Activated CD8-positive, alpha-beta memory T cell treated with anti-CD3 and anti-CD28 coated beads for 36 hours (primary cell): ENCODE results near the gene EP400. TPM values are rescaled to one million over a fixed set of nuclear protein-coding genes. Genes with fewer than 3 reads are reported as not detected.
"Not testable (repeated sequence)": the region's sequence is repeated elsewhere in the genome, so short reads cannot be mapped to it uniquely, and the experiment has no call there.

ENCODE experiments used
- CTCF ChIA-PET: fragments of 350-600 bp; sonication (Branson Sonifier 250); formaldehyde crosslinking; loops from one replicate; lab custom pipeline; 2021; ENCODE audit warnings: antibody characterized with exemption; lab: Charles Lee
- POLR2A ChIA-PET: fragments of 350-600 bp; sonication (Branson Sonifier 250); formaldehyde crosslinking; loops from one replicate; lab custom pipeline; 2021; ENCODE audit warnings: antibody characterized with exemption; lab: Charles Lee
- total RNA-seq, 2 experiments: library from RNA; stranded (reverse); gene quantifications; one replicate each; pipeline ENCODE4 v1.2.3, GENCODE V29; 2021

Gene EP400
- total RNA-seq, 2 experiments from 2014 or later = 48.8 to 49.0 TPM

DNA sequence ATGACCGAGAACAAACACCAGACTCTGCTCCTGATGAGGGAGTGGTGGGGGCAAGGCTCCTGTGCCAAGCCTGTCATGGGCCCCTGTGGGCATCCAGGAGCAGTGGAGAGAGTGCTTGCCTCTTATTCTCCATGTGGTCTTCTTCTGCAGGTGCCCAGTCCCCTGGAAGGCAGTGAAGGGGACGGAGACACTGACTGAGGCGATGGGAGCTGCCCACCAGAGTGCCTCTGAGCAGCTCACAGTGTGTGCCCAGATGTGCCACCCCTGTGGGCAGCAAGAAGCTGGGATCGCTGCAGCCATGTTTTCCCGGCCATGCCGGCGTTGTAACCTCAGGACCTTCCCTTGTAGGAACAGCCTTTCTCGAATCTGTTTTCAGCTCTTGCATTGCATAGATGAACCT lies 6.4 kb upstream of the EP400 start:
- ChIA-PET POLR2A (no interaction called here), CTCF (no interaction called here)

DNA sequence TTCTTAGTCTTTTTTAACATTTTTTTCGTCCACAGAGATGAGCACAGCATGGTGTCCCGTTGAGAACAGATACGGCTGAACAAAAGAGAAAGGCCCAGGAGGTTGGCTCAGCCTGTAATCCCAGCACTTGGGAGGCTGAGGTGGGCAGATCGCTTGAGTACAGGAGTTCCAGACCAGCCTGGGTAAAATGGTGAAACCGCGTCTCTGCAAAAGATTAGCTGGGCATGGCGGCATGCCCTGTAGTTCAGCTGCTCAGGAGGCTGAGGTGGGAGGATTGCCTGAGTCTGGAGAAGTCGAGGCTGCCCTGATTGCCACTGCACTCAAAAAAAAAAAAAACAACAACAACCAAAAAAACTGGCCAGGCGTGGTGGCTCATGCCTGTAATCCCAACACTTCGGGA lies 5.9 kb upstream of the EP400 start:
- ChIA-PET CTCF (no interaction called here), POLR2A (no interaction called here)

GRCh38 chr12:131944601-131945251 lies 5.0 kb upstream of the EP400 start:
- CTCF ChIA-PET = interaction anchor here (0.5 kb wide), 1 partner anchor 1076 kb away, joined by 5 read pairs; no protein-coding TSS in a partner anchor
- POLR2A ChIA-PET = interaction anchor here (2.1 kb wide), 1 partner anchor 15 kb away, joined by 8 read pairs; the partner anchor contains the start of gene PUS1

DNA sequence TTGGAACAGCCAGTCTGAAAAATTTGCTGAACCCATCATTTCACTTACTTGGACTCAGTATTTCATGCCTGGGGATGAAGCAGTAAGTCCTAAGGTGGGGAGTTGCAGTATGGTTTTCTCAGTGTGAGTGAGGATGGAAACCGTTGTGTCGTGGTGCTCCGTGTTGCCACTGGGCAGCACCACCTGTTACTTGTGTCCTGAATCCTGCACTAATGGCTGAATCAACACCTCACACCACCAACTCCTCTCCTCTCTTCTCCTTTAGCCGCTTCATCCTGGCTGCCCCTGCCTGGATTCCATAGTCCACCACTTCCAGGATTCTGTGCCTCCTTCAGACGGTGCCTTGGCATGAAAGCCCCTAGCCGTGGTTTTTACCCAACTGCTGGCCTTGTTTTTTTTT lies 3.0 kb upstream of the EP400 start:
- POLR2A ChIA-PET = interaction anchor here (0.6 to 0.7 kb wide), 2 partner anchors 8 to 197 kb away, joined by 3 to 4 read pairs; no protein-coding TSS in a partner anchor
- CTCF ChIA-PET = no interaction called here

DNA sequence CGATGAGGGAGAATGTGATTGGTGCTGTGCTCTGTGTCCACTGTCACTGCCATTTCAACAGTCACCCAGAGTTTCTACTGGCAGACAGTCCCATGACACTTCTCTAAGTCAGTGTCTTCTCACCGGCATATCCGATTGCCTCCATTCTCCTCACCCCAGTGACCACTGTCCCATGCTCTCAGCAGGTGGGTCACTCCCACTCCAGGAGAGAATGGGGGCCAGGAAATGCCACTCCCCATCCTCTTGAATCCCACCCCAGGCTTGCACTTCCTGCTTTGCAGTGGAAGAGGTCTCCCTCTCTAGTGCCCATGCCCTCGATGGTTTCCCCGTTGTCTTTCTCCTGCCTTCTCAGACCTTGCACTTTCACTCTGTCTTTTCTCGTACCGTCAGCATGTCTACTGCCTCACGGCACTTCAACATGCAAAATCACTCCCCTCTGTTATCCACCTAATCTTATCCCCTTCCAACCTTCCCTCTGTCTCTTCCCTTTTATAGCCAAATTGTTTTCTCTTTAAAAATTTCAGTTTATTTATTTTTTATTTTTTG lies 2.2 kb upstream of the EP400 start:
- CTCF ChIA-PET = no interaction called here
- POLR2A ChIA-PET = interaction anchor here (0.7 kb wide), 1 partner anchor 197 kb away, joined by 4 read pairs; no protein-coding TSS in a partner anchor

DNA sequence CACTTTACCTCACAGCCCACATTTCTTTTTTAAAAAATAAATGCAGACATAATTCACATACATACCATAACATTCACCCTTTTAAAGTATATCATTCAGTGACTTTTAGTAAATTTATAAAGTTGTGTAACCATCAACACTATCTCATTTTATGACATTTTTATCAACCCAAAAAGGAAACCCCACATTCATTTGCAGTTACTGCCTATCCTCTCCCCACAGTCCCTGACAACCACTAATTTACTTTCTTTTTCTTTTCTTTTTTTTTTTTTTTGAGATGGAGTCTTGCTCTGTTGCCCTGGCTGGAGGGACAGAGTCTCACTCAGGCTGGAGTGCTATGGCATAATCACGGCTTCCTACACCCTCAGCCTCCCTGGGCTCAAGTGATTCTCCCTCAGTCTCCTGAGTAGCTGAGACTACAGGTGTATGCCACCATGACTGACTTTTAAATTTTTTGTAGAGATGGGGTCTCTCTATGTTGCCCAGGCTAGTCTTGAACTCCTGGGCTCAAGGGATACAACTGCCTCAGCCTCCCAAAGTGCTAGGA lies 1.5 kb upstream of the EP400 start:
- ChIA-PET POLR2A (no interaction called here), CTCF (no interaction called here)

- POLR2A ChIA-PET = interaction anchor here (1.2 to 1.3 kb wide), 2 partner anchors 19 to 21 kb away, joined by 3 to 10 read pairs; partner anchors contain the start of gene PUS1
- CTCF ChIA-PET = interaction anchor here (1.3 kb wide), 1 partner anchor 214 kb away, joined by 3 read pairs; no protein-coding TSS in a partner anchor
Observed at GRCh38 chr12:131948713-131949430, 870 bp upstream of the EP400 start.

GRCh38 chr12:131950182-131950913 lies 606 bp downstream of the EP400 start:
- POLR2A ChIA-PET = interaction anchor here (0.6 to 1.3 kb wide), 3 partner anchors 20 to 57 kb away, joined by 3 to 10 read pairs (median 9); partner anchors contain the start of gene PUS1
- CTCF ChIA-PET = interaction anchor here (1.3 kb wide), 1 partner anchor 216 kb away, joined by 3 read pairs; no protein-coding TSS in a partner anchor

DNA sequence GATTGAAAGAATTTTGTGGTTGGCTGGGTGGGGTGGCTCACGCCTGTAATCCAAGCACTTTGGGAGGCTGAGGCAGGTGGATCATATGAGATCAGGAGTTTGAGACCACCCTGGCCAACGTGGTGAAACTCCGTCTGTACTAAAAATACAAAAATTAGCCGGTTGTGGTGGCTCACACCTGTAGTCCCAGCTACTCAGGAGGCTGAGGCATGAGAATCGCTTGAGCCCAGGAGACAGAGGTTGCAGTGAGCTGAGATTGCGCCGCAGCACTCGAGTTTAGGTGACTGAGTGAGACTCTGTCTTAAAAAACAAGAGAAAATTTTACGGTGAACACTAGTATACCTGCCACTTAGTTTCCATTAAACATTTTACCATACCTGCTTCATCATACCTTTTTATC lies 4.1 kb downstream of the EP400 start:
- POLR2A ChIA-PET, CTCF ChIA-PET: not testable (repeated sequence)

DNA sequence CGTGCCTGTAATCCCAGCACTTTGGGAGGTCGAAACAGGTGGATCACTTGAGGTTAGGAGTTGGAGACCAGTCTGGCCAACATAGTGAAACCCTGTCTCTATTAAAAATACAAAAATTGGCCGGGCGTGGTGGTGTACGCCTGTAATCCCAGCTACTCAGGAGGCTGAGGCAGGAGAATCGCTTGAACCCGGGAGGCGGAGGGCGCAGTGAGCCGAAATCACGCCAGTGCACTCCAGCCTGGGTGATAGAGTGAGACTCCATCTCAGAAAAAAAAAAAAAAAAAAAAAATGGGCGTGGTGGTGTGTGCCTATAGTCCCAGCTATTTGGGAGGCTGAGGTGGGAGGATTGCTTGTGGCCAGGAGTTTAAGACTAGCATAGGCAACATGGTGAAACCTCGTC lies 4.7 kb downstream of the EP400 start:
- CTCF ChIA-PET, POLR2A ChIA-PET: not testable (repeated sequence)

DNA sequence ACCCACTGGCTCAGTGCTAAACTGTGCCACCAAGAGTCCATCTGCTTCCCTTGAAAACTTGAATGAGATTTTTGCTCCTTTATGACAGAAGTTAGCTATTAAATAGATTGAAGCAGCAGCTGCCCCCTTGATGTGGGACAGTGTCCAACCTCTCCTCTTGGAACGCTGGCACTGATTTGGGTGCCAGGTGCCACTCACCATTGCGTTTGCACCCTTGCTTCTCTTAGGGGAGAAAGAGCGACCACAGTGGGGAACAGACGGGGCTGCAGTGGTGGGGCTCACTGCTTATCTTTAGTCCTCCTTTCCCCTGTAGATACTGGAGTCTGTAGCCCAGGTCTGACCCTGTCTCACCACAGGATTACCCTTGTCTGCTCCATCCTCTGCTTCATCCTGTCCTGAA lies 9.4 kb downstream of the EP400 start:
- CTCF ChIA-PET = no interaction called here
- POLR2A ChIA-PET = no interaction called here

DNA sequence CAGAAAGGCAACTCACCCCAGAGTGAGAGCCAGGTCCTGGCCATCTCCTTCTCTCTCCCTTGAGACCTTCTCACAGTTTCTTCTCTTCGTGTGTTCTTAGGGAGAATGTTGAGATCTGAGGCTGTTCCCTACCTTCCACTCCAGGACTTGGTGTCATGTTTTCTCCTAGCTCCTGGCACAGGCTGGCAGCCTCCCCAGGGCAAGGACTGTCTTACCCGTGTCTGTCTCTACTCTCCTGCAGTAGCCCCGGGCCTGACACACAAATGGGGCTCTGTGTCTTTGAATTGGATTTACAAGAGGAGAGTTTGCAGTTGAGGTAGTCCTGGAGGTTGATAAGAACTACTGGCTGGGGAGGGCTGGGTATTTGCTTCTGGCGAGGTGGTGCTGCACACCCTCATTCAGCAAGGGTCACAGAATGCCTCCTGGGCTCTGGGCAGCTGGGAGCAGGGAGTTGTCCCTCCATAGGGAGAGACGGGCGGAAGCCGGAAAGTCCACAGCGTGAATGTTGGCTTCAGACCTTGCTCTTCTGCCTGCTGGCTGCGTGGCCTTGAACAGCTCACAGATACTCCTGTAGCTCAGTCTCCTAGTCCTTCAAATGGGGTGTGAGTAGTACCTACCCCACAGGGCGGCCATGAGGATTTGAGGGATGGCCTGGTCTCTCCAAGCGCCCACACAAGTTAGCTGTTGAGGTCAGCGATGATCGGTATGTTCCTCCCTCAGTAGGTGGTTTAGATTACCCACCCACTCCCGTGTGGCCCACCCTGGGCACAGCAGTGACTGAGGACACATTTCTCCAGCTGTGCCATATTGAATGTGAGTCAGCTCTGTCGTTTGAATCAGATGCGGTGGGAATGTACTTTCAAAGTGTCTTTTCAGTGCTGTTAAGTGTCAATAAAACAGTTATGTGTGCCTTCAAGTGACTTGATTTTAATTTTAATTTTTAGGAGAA lies 10.2 kb downstream of the EP400 start:
- CTCF ChIA-PET = no interaction called here
- POLR2A ChIA-PET = no interaction called here

- CTCF ChIA-PET, POLR2A ChIA-PET: not testable (repeated sequence)
Observed at GRCh38 chr12:131960590-131961325, 11.0 kb downstream of the EP400 start.

DNA sequence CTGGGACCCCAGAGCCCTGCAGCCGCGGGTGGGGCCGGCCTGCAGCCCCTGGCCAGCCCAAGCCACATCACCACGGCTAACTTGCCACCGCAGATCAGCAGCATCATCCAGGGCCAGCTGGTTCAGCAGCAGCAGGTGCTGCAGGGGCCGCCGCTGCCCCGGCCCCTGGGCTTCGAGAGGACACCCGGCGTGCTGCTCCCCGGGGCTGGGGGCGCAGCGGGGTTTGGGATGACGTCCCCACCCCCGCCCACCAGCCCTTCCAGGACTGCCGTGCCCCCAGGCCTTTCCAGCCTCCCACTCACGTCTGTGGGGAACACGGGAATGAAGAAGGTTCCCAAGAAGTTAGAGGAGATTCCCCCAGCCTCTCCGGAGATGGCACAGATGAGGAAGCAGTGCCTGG lies 11.6 kb downstream of the EP400 start:
- CTCF ChIA-PET, POLR2A ChIA-PET: not testable (repeated sequence)

DNA sequence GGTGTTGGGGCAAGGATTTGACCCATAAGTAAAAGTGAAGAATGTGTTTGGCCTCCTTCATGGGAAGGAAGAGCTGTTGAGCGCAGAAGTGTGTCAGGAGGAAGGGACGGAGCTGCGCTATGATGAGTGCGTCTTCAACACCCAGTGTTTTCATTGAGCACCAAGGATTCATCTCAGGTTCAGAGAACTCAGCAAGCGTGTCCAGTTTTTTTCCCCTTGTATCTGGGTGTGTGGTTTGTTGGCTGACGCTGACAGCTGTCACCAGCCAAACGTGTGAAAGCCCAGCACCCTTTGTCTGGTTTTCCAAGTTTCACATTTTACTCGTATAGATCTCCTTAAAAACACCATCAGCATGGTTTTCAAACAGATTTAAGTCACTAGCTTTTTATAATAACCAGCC lies 12.3 kb downstream of the EP400 start:
- CTCF ChIA-PET = no interaction called here
- POLR2A ChIA-PET = no interaction called here

DNA sequence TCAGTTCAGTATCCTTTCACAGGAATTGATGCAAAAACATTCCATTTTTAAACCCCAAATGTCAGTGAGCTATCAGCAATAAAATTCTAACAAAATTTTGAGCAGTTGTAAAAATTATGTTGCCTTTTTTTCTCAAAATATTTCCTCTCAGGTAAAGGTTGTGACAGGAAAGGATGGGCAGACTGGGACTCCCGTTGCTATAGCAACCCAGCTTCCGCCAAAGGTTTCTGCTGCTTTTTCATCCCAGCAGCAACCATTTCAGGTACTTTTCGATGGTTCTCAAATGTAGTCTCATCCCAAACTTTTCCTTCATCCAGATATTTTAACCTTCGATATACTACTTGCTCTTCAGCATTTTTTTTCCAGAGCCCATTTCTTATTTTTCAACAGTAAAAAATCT lies 13.6 kb downstream of the EP400 start:
- POLR2A ChIA-PET = no interaction called here
- CTCF ChIA-PET = no interaction called here

DNA sequence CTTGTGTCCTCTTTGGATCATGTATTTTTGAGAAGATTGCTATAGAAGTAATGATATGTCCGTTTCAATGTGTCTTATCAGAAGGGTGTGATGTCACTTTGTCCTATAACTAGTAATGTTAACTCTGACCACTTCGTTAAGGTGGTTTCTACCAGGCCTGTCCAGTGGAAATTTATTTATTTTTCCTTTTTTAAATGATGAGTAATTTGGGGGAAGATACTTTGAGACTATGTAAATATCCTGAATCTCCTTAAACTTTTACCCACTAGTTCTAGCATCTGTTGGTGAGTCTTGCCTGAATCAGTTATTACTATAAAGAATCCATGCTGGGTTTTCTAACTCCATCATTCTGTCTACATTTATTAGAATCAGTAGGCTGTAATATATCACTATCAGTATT lies 15.3 kb downstream of the EP400 start:
- POLR2A ChIA-PET = no interaction called here
- CTCF ChIA-PET = no interaction called here

- POLR2A ChIA-PET = no interaction called here
- CTCF ChIA-PET = no interaction called here
Observed at GRCh38 chr12:131971226-131971625, 21.5 kb downstream of the EP400 start.
